GM12865 (cell line): ENCODE data around the gene AADAC.
A peak's percentile ranks its signal among the peaks of the same experiment; 100 is the strongest.

ENCODE experiments used
- DNase-seq: peaks from one replicate; pipeline ENCODE4 v3.0.0; 2010; ENCODE audit warnings: low read depth
- H3K4me3 ChIP-seq: 2 replicates; pipeline ENCODE4 v1.5.1; 2011; ENCODE audit warnings: mild to moderate bottlenecking, low read depth, low read length, control low read depth
- TF ChIP-seq, protein P1 (sequence below): IDR thresholded peaks from 2 replicates; pipeline ENCODE4 v1.5.1; 2011; ENCODE audit warnings: low read length, control low read depth, low read depth, inconsistent platforms; ENCODE audit not compliant: insufficient read depth; ENCODE audit errors: missing control alignments

Gene AADAC

DNA sequence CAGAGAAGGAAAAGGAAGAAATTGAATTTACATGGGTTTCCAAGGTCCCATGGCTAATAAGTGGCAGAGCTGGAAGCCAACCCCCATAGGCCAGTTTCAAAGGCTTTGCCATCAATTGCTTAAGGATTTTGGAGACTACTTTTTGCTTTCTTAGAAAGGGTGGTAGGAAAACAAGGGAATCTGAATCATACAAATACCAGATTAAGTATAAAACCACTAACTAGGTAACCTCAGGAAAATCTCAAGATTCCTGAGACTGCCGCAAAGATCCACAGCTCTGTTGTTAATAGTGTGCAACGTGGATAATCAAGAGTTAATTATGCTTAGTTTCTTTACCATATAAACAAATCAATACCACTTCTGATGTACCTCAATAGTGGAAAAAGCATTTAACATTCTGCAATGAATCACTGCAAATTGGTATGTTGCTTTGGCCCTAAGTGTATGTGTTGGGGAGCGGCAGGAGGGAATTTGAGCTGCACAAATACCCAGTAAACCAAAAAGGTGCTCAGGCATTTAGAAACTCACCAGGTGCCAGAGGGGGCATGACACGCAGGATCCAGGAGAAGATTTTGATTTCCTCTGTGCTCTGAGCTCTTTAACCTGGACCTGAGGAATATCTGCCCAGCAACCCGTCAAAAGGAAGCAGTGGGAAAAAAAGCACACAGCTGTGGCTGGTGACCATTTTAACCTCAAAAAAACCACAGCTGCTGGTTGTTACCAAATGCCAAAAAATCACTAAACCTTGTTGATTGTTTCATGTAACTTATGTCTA is 22.0 kb downstream of the AADAC start:
- H3K4me3 ChIP-seq: no peak overlapping the region
- DNase-seq: no peak
- TF ChIP-seq, protein P1, sequence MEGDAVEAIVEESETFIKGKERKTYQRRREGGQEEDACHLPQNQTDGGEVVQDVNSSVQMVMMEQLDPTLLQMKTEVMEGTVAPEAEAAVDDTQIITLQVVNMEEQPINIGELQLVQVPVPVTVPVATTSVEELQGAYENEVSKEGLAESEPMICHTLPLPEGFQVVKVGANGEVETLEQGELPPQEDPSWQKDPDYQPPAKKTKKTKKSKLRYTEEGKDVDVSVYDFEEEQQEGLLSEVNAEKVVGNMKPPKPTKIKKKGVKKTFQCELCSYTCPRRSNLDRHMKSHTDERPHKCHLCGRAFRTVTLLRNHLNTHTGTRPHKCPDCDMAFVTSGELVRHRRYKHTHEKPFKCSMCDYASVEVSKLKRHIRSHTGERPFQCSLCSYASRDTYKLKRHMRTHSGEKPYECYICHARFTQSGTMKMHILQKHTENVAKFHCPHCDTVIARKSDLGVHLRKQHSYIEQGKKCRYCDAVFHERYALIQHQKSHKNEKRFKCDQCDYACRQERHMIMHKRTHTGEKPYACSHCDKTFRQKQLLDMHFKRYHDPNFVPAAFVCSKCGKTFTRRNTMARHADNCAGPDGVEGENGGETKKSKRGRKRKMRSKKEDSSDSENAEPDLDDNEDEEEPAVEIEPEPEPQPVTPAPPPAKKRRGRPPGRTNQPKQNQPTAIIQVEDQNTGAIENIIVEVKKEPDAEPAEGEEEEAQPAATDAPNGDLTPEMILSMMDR: no peak

DNA sequence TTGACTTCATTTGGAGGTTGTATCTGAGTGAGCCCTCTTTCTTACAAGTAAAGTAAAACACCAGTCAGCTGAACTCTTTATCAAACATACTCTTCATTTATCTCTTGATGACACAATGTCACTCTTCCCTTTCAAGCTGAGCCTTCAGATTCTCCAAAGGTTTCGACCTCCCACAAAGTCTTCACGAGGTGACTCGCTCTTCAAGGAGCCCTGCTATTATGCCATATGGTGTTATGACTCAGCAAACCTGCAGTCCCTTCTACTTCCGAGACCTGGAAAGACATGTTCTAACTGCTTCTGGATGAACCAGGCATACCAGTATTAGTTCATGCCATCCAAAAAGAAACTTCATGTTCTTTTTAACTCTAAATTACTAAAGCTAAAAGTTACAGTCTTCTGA is 23.1 kb downstream of the AADAC start:
- no peak overlapping the region for H3K4me3 ChIP-seq
- DNase-seq: no peak
- TF ChIP-seq, protein P1: no peak

DNA sequence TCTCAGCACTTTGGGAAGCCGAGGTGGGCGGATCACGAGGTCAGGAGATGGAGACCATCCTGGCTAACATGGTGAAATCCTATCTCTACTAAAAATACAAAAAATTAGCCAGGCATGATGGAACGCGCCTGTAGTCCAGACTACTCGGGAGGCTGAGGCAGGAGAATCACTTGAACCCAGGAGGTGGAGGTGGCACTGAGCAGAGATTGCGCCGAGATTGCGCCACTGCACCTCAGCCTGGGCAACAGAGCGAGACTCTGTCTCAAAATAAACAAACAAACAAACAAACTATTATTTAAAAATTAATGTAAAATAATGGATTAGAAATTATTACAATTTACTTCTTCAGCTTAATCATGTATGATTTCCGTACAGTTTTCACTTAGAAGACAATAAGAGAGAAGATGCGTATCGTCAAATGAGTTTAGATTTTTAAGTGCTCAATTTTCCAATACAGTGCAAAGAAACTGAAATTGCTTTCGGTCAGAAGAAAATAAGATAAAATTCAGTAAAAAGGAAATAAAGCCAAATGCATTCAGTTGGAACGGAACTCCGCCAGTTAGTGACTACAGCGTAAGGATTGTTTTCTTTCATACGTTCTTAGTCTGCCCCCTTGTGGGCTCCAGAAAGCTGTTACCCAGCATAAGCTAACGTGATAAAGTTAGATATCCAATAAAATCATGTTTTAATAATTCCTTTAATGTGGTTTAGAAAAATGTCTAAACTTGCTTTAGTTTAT is 24.8 kb downstream of the AADAC start:
- DNase-seq: peak; percentile 73
- TF ChIP-seq, protein P1: peak; percentile 62
- H3K4me3 ChIP-seq: no peak overlapping the region

DNA sequence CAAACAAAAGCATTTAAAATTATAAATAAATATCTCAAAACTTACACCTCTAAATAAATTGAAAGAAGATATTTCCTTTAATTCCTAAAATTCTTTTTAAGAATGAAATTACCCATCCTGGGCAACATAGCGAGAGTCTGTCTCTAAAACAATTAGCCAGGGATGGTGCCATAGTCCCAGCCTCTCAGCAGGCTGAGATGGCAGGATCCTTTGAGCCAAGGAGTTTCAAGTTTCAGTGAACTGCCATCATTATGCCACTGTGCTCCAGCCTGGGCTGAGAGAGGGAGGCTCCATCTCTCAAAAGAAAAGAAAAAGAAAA is 25.4 kb downstream of the AADAC start:
- TF ChIP-seq, protein P1: no peak
- no peak overlapping the region for H3K4me3 ChIP-seq
- no peak for DNase-seq

DNA sequence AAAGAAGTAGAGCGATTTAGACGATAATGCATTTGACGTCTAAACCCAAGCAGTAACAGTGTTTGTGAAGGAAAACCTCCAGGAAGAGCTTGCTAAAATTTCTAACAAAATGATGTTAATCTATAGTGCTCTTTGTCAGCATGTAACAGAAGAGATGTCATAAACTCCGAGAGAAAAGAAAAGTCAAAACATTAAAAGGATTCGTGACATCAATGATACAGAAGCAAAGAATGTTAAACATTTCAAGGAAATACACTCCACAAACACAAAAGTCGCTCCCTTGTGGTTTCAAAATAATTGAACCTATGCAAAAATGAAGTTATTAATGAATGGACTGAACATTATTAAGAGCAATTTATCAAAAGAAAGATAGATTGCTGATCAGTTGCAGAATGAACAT is 27.9 kb downstream of the AADAC start:
- no peak overlapping the region for H3K4me3 ChIP-seq
- TF ChIP-seq, protein P1: no peak
- no peak for DNase-seq

DNA sequence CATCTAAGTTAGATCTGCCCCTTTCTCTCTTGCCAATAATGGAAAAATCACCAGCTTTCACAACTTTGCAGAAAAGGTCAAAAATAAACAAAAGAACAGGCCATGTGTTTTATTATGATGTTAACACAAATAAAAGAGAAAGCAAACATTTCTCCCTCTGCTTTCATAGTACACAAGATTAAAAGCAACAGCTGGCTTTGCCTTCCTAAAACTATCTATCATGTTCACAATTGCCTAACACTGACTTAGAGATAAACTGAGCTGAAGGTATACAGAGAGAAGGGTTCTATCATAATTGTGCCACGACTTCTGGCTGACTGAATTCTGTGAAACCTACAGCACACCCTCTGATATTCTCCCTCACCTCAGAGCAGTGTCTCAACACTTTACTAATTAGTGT is 29.4 kb downstream of the AADAC start:
- TF ChIP-seq, protein P1: no peak
- no peak overlapping the region for H3K4me3 ChIP-seq
- DNase-seq: no peak
